ENCODE results near the gene ADNP.

ADNP gene

GRCh38 chr20:50874111-50874757 lies 57.0 kb downstream of the ADNP start:
- H3K36me3 ChIP-seq = no peaks in the 10 kb centered on the region
- H3K4me3 ChIP-seq (ENCODE audit: low read depth in 1 of 2, low read length in 1 of 2) = no peak overlapping the region
- no peak overlapping the region for H3K27ac ChIP-seq
- no peaks in the 10 kb centered on the region for H3K4me1 ChIP-seq (ENCODE audit: control insufficient read depth in 1 of 2, insufficient read depth in 1 of 2, low read depth in 1 of 2, low read length in 1 of 2)
- no peaks in the 10 kb centered on the region for H3K27me3 ChIP-seq
- no peak for TF ChIP-seq CTCF (IDR thresholded peaks at IDR 0.05)
- no peaks in the 10 kb centered on the region for H3K9me3 ChIP-seq

- H3K4me1 ChIP-seq (ENCODE audit: control insufficient read depth in 1 of 2, insufficient read depth in 1 of 2, low read depth in 1 of 2, low read length in 1 of 2) = no peaks in the 10 kb centered on the region
- no peaks in the 10 kb centered on the region for H3K9me3 ChIP-seq
- no peak for TF ChIP-seq CTCF (IDR thresholded peaks at IDR 0.05)
- H3K27ac ChIP-seq = no peak overlapping the region
- H3K36me3 ChIP-seq = no peaks in the 10 kb centered on the region
- H3K4me3 ChIP-seq (ENCODE audit: low read depth in 1 of 2, low read length in 1 of 2) = no peak overlapping the region
- no peaks in the 10 kb centered on the region for H3K27me3 ChIP-seq
Observed at GRCh38 chr20:50873585-50873984, 57.7 kb downstream of the ADNP start.

GRCh38 chr20:50872560-50873425 lies 58.4 kb downstream of the ADNP start:
- H3K27me3 ChIP-seq = no peaks in the 10 kb centered on the region
- H3K9me3 ChIP-seq = no peaks in the 10 kb centered on the region

GRCh38 chr20:50870561-50871161 lies 60.6 kb downstream of the ADNP start:
- H3K36me3 ChIP-seq = no peaks in the 10 kb centered on the region
- no peaks in the 10 kb centered on the region for H3K9me3 ChIP-seq
- H3K27ac ChIP-seq = no peak overlapping the region
- TF ChIP-seq CTCF (IDR thresholded peaks at IDR 0.05) = no peak
- no peaks in the 10 kb centered on the region for H3K27me3 ChIP-seq
- H3K4me1 ChIP-seq (ENCODE audit: control insufficient read depth in 1 of 2, insufficient read depth in 1 of 2, low read depth in 1 of 2, low read length in 1 of 2) = no peaks in the 10 kb centered on the region
- H3K4me3 ChIP-seq (ENCODE audit: low read depth in 1 of 2, low read length in 1 of 2) = no peak overlapping the region

More at GRCh38 chr20:50872560-50873425, 58.4 kb downstream of the ADNP start:
- Histone ChIP-seq H3K36me3 (no peaks in the 10 kb centered on the region), H3K4me1 (ENCODE audit: control insufficient read depth in 1 of 2, insufficient read depth in 1 of 2, low read depth in 1 of 2, low read length in 1 of 2) (no peaks in the 10 kb centered on the region), H3K27ac (no peak overlapping the region), H3K4me3 (ENCODE audit: low read depth in 1 of 2, low read length in 1 of 2) (no peak overlapping the region)
- TF ChIP-seq CTCF (IDR thresholded peaks at IDR 0.05) = no peak

GRCh38 chr20:50868509-50869495 lies 62.4 kb downstream of the ADNP start:
- no peak overlapping the region for H3K27ac ChIP-seq
- H3K4me1 ChIP-seq (ENCODE audit: control insufficient read depth in 1 of 2, insufficient read depth in 1 of 2, low read depth in 1 of 2, low read length in 1 of 2) = no peaks in the 10 kb centered on the region
- H3K27me3 ChIP-seq = no peaks in the 10 kb centered on the region
- no peak overlapping the region for H3K4me3 ChIP-seq (ENCODE audit: low read depth in 1 of 2, low read length in 1 of 2)
- H3K9me3 ChIP-seq = no peaks in the 10 kb centered on the region
- TF ChIP-seq CTCF (IDR thresholded peaks at IDR 0.05) = no peak
- H3K36me3 ChIP-seq = no peaks in the 10 kb centered on the region

All from neutrophil (primary cell).